ENCODE measurements around the gene C19orf12.

The C19orf12 gene

DNA sequence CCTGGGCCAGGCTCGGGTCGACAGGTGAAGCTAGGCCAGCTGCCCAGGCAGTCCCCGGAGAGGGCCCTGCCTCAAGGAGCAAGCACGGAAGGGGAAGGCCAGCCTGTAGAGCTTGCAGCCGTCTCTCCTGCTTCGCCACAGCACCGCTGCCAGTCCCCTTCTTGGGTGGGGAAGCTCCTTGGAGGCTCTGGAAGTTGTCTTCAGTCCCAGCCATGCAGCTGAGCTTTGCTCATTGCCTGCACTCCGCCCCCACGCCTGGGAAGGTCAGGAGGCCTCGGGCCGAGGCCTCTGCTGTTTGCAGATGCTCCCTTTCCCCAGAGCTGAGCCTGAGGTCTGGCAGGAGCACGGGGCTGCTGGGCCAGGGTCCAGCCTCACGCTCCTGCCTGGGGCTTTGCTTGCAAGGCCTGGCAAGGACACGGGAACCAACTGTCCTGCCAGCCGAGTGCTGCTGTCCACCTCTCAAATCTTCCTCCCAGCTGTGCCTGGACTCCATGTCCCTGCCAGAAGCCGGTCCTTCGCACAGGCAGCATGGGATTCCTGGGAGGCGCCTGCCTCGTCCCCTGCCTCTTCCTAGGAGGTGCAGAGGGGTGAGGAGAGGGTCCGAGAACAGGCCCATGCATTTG, 36.5 kb downstream of the C19orf12 start:
- Histone ChIP-seq H3K36me3 (ENCODE audit: insufficient read depth, low read length) (no peaks in the 10 kb centered on the region), H3K9ac (ENCODE audit: low read length) (no peak overlapping the region), H3K9me3 (ENCODE audit: low read length) (no peaks in the 10 kb centered on the region), H3K27me3 (ENCODE audit: insufficient read depth, low read length) (no peaks in the 10 kb centered on the region; the same call in 1 of the 2 replicates), H2AFZ (ENCODE audit: low read length) (no peak overlapping the region), H3F3A (ENCODE audit: insufficient read depth, low read length) (no peaks in the 10 kb centered on the region), H3K27ac (ENCODE audit: low read depth, low read length, poor library complexity, severe bottlenecking) (no peak overlapping the region), H3K9me2 (ENCODE audit: low read depth, low read length) (no peaks in the 10 kb centered on the region), H3K4me3 (ENCODE audit: low read depth, low read length, poor library complexity, severe bottlenecking) (no peak overlapping the region), H3K4me2 (ENCODE audit: low read length) (no peak overlapping the region), H4K20me1 (ENCODE audit: insufficient read depth, low read length) (no peaks in the 10 kb centered on the region), H3K79me2 (ENCODE audit: insufficient read depth, low read length) (no peaks in the 10 kb centered on the region), H3K4me1 (ENCODE audit: insufficient read depth, low read length, severe bottlenecking) (peaks cover 9% of the 10 kb centered on the region)
- TF ChIP-seq, protein P1, sequence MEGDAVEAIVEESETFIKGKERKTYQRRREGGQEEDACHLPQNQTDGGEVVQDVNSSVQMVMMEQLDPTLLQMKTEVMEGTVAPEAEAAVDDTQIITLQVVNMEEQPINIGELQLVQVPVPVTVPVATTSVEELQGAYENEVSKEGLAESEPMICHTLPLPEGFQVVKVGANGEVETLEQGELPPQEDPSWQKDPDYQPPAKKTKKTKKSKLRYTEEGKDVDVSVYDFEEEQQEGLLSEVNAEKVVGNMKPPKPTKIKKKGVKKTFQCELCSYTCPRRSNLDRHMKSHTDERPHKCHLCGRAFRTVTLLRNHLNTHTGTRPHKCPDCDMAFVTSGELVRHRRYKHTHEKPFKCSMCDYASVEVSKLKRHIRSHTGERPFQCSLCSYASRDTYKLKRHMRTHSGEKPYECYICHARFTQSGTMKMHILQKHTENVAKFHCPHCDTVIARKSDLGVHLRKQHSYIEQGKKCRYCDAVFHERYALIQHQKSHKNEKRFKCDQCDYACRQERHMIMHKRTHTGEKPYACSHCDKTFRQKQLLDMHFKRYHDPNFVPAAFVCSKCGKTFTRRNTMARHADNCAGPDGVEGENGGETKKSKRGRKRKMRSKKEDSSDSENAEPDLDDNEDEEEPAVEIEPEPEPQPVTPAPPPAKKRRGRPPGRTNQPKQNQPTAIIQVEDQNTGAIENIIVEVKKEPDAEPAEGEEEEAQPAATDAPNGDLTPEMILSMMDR (IDR thresholded peaks at IDR 0.05; ENCODE audit: low read length) = no peak
- TF ChIP-seq EZH2 (IDR thresholded peaks at IDR 0.05; ENCODE audit: borderline replicate concordance, low read length) = no peak

GRCh38 chr19:29677001-29677817, 37.9 kb downstream of the C19orf12 start:
- H3K9ac ChIP-seq (ENCODE audit: low read length) = no peak overlapping the region
- peaks cover 23% of the 10 kb centered on the region for H3K4me1 ChIP-seq (ENCODE audit: insufficient read depth, low read length, severe bottlenecking)

DNA sequence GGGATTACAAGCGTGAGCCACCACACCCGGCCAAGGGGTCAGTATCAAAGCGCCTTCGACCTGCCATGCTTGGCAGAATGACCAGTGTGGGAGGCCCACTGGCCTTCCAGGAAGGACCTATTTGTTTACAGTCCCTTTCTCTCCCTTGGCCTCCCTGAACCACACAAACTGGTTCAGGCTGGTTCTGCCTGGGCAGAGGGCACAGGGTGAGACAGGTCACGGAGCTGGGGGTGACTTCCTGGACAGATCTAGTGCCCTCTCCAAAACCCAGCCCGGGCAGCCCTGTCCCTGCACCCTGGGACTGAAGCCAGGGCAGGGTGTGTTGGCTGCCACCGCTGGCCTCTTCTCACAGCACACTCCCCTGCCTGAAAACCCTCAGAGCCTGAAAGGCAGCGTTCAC, 38.5 kb downstream of the C19orf12 start:
- Histone ChIP-seq H3K9ac (ENCODE audit: low read length) (no peak overlapping the region), H3K4me2 (ENCODE audit: low read length) (no peak overlapping the region), H3K79me2 (ENCODE audit: insufficient read depth, low read length) (no peaks in the 10 kb centered on the region), H3K9me3 (ENCODE audit: low read length) (no peaks in the 10 kb centered on the region), H3K36me3 (ENCODE audit: insufficient read depth, low read length) (no peaks in the 10 kb centered on the region), H4K20me1 (ENCODE audit: insufficient read depth, low read length) (no peaks in the 10 kb centered on the region), H2AFZ (ENCODE audit: low read length) (no peak overlapping the region), H3K4me1 (ENCODE audit: insufficient read depth, low read length, severe bottlenecking) (peaks cover 29% of the 10 kb centered on the region), H3K27me3 (ENCODE audit: insufficient read depth, low read length) (no peaks in the 10 kb centered on the region), H3F3A (ENCODE audit: insufficient read depth, low read length) (no peaks in the 10 kb centered on the region), H3K9me2 (ENCODE audit: low read depth, low read length) (no peaks in the 10 kb centered on the region), H3K4me3 (ENCODE audit: low read depth, low read length, poor library complexity, severe bottlenecking) (no peak overlapping the region), H3K27ac (ENCODE audit: low read depth, low read length, poor library complexity, severe bottlenecking) (no peak overlapping the region)
- TF ChIP-seq, protein P1 (IDR thresholded peaks at IDR 0.05; ENCODE audit: low read length) = no peak
- TF ChIP-seq EZH2 (IDR thresholded peaks at IDR 0.05; ENCODE audit: borderline replicate concordance, low read length) = no peak

More at GRCh38 chr19:29677001-29677817, 37.9 kb downstream of the C19orf12 start:
- no peaks in the 10 kb centered on the region for H3K9me3 ChIP-seq (ENCODE audit: low read length)
- no peaks in the 10 kb centered on the region for H3K79me2 ChIP-seq (ENCODE audit: insufficient read depth, low read length)
- no peaks in the 10 kb centered on the region for H3K9me2 ChIP-seq (ENCODE audit: low read depth, low read length)
- no peaks in the 10 kb centered on the region for H3K36me3 ChIP-seq (ENCODE audit: insufficient read depth, low read length)
- no peak overlapping the region for H2AFZ ChIP-seq (ENCODE audit: low read length)
- no peak overlapping the region for H3K4me2 ChIP-seq (ENCODE audit: low read length)
- H3F3A ChIP-seq (ENCODE audit: insufficient read depth, low read length) = no peaks in the 10 kb centered on the region
- no peak overlapping the region for H3K4me3 ChIP-seq (ENCODE audit: low read depth, low read length, poor library complexity, severe bottlenecking)
- H3K27ac ChIP-seq (ENCODE audit: low read depth, low read length, poor library complexity, severe bottlenecking) = no peak overlapping the region
- TF ChIP-seq EZH2 (IDR thresholded peaks at IDR 0.05; ENCODE audit: borderline replicate concordance, low read length) = no peak
- TF ChIP-seq, protein P1 (IDR thresholded peaks at IDR 0.05; ENCODE audit: low read length) = no peak
- no peaks in the 10 kb centered on the region for H3K27me3 ChIP-seq (ENCODE audit: insufficient read depth, low read length)
- H4K20me1 ChIP-seq (ENCODE audit: insufficient read depth, low read length) = no peaks in the 10 kb centered on the region

All from OCI-LY1 (cell line).